H9 (cell line): ENCODE measurements around the gene OS9. TPM values are rescaled to one million over a fixed set of nuclear protein-coding genes. Genes with fewer than 3 reads are reported as not detected.

Experiments
- DNase-seq: peaks from one replicate; pipeline ENCODE4 v3.0.0-alpha.2; 2017
- H2AFZ ChIP-seq: one replicate; pipeline ENCODE4 v1.6.1; 2013; ENCODE audit warnings: mild to moderate bottlenecking, low read length, control low read depth, moderate library complexity
- H2AK5ac ChIP-seq: 2 replicates; pipeline ENCODE4 v1.6.1; 2013; ENCODE audit warnings: low read length, control low read depth, mixed read lengths; ENCODE audit not compliant: insufficient read length
- H2BK120ac ChIP-seq: one replicate; pipeline ENCODE4 v1.6.1; 2013; ENCODE audit warnings: low read depth, mild to moderate bottlenecking, low read length, control low read depth, inconsistent platforms; ENCODE audit not compliant: poor library complexity, severe bottlenecking
- H2BK12ac ChIP-seq: 2 replicates; pipeline ENCODE4 v1.6.1; 2013; ENCODE audit warnings: low read length, control low read depth, mixed read lengths, low read depth; ENCODE audit not compliant: insufficient read length
- H2BK15ac ChIP-seq: 2 replicates; pipeline ENCODE4 v1.6.1; 2013; ENCODE audit warnings: low read depth, low read length, control low read depth
- H2BK20ac ChIP-seq: one replicate; pipeline ENCODE4 v1.6.1; 2013; ENCODE audit warnings: low read depth, mild to moderate bottlenecking, low read length, control low read depth, inconsistent platforms; ENCODE audit not compliant: poor library complexity, severe bottlenecking
- H2BK5ac ChIP-seq: 2 replicates; pipeline ENCODE4 v1.6.1; 2013; ENCODE audit warnings: low read length, control low read depth, mixed read lengths; ENCODE audit not compliant: insufficient read length
- H3K14ac ChIP-seq: 2 replicates; pipeline ENCODE4 v1.6.1; 2013; ENCODE audit warnings: low read length, control low read depth; ENCODE audit not compliant: insufficient read depth
- H3K18ac ChIP-seq: 2 replicates; pipeline ENCODE4 v1.6.1; 2013; ENCODE audit warnings: low read depth, mild to moderate bottlenecking, mixed read lengths, low read length, control low read depth; ENCODE audit not compliant: insufficient read length
- H3K23ac ChIP-seq: 2 replicates; pipeline ENCODE4 v1.6.1; 2013; ENCODE audit warnings: low read length, control low read depth, mixed read lengths, low read depth; ENCODE audit not compliant: insufficient read length
- H3K23me2 ChIP-seq: 2 replicates; pipeline ENCODE4 v1.6.1; 2013; ENCODE audit warnings: low read depth, mild to moderate bottlenecking, mixed read lengths, low read length, control low read depth; ENCODE audit not compliant: insufficient read length, poor library complexity, severe bottlenecking
- H3K27ac ChIP-seq: 2 replicates; pipeline ENCODE4 v1.5.1; 2013; ENCODE audit warnings: low read length, control low read depth, mixed read lengths, low read depth; ENCODE audit not compliant: insufficient read length
- H3K27me3 ChIP-seq: 2 replicates; pipeline ENCODE4 v1.6.1; 2013; ENCODE audit warnings: low read length, control low read depth, inconsistent platforms; ENCODE audit not compliant: insufficient read depth
- H3K4ac ChIP-seq: 2 replicates; pipeline ENCODE4 v1.6.1; 2013; ENCODE audit warnings: low read depth, mild to moderate bottlenecking, control low read depth, inconsistent platforms, low read length, moderate library complexity
- H3K4me1 ChIP-seq: 2 replicates; pipeline ENCODE4 v1.6.1; 2013; ENCODE audit warnings: low read length, control low read depth, inconsistent platforms; ENCODE audit not compliant: insufficient read depth
- H3K4me2 ChIP-seq: 2 replicates; pipeline ENCODE4 v1.6.1; 2013; ENCODE audit warnings: low read length, control low read depth, mixed read lengths; ENCODE audit not compliant: insufficient read length, insufficient read depth
- H3K56ac ChIP-seq: 2 replicates; pipeline ENCODE4 v1.6.1; 2013; ENCODE audit warnings: low read depth, mild to moderate bottlenecking, mixed read lengths, low read length, control low read depth; ENCODE audit not compliant: insufficient read length
- H3K79me1 ChIP-seq: 2 replicates; pipeline ENCODE4 v1.6.1; 2013; ENCODE audit warnings: low read depth, mild to moderate bottlenecking, moderate library complexity, low read length, control low read depth, inconsistent platforms; ENCODE audit not compliant: insufficient read depth, poor library complexity, severe bottlenecking
- H3K79me2 ChIP-seq: 2 replicates; pipeline ENCODE4 v1.6.1; 2013; ENCODE audit warnings: low read length, control low read depth, inconsistent platforms; ENCODE audit not compliant: insufficient read depth
- H3K9ac ChIP-seq: 2 replicates; pipeline ENCODE4 v1.6.1; 2013; ENCODE audit warnings: low read length, control low read depth, mixed read lengths; ENCODE audit not compliant: insufficient read length; ENCODE audit errors: extremely low read depth
- H3K9me3 ChIP-seq: one replicate; pipeline ENCODE4 v1.6.1; 2013; ENCODE audit warnings: low read depth, low read length, inconsistent platforms; ENCODE audit not compliant: control insufficient read depth
- H3T11ph ChIP-seq: one replicate; pipeline ENCODE4 v1.6.1; 2013; ENCODE audit warnings: mild to moderate bottlenecking, low read length, control low read depth, inconsistent platforms
- H4K20me1 ChIP-seq: one replicate; pipeline ENCODE4 v1.6.1; 2013; ENCODE audit not compliant: control insufficient read depth, insufficient read length, insufficient read depth
- H4K5ac ChIP-seq: 2 replicates; pipeline ENCODE4 v1.6.1; 2013; ENCODE audit warnings: low read depth, mild to moderate bottlenecking, mixed read lengths, low read length, control low read depth; ENCODE audit not compliant: insufficient read length
- H4K8ac ChIP-seq: replicated peaks from 2 replicates; pipeline ENCODE4 v1.6.1; 2013; ENCODE audit warnings: low read length, control low read depth, mixed read lengths, low read depth; ENCODE audit not compliant: insufficient read length
- H4K91ac ChIP-seq: 2 replicates; pipeline ENCODE4 v1.6.1; 2013; ENCODE audit warnings: low read depth, mild to moderate bottlenecking, moderate library complexity, mixed read lengths, low read length, control low read depth; ENCODE audit not compliant: insufficient read length
- H3K27ac Mint-ChIP-seq, 3 experiments: 2 replicates in 2 of 3; 3 replicates in 1 of 3; pipeline ENCODE4 v1.8.0; 2020 to 2021; ENCODE audit warnings: mixed read lengths in 3 of 3, mild to moderate bottlenecking in 1 of 3, moderate library complexity in 1 of 3
- H3K27me3 Mint-ChIP-seq: 2 replicates; pipeline ENCODE4 v1.8.0; 2021; ENCODE audit warnings: low read depth, mild to moderate bottlenecking, moderate library complexity, mixed read lengths
- H3K36me3 Mint-ChIP-seq, 3 experiments: 2 replicates in 2 of 3; 3 replicates in 1 of 3; pipeline ENCODE4 v1.8.0; 2020 to 2021; ENCODE audit warnings: low read depth in 3 of 3, mixed read lengths in 3 of 3; ENCODE audit not compliant: insufficient read depth in 1 of 3
- H3K4me1 Mint-ChIP-seq, 2 experiments: 2 replicates each; pipeline ENCODE4 v1.8.0; 2020; ENCODE audit warnings: mixed read lengths in 2 of 2
- H3K4me3 Mint-ChIP-seq, 2 experiments: 2 replicates in 1 of 2; 3 replicates in 1 of 2; pipeline ENCODE4 v1.8.0; 2020 to 2021; ENCODE audit warnings: mild to moderate bottlenecking in 2 of 2, mixed read lengths in 2 of 2, moderate library complexity in 1 of 2
- H3K9me3 Mint-ChIP-seq, 2 experiments: 2 replicates in 1 of 2; 3 replicates in 1 of 2; pipeline ENCODE4 v1.8.0; 2020; ENCODE audit warnings: mild to moderate bottlenecking in 2 of 2, mixed read lengths in 2 of 2, moderate library complexity in 1 of 2
- CTCF ChIP-seq: fragments of 200-600 bp; sonication (generic); conservative IDR thresholded peaks from 3 replicates; pipeline ENCODE4 v1.8.0; 2021; ENCODE audit warnings: antibody characterized with exemption, mild to moderate bottlenecking
- whole genome bisulfite sequencing: extraction: QIAGEN DNeasy Blood & Tissue Kit; methylation state at CpG from one replicate; pipeline ENCODE4 v1.1.7; 2013; ENCODE audit warnings: missing lambda C conversion rate, low lambda C conversion rate, mixed read lengths; ENCODE audit not compliant: insufficient read length; ENCODE audit errors: extremely low coverage; 5-methylcytosine and 5-hydroxymethylcytosine counted together
- total RNA-seq: library from RNA; stranded (reverse); gene quantifications from 2 replicates; pipeline ENCODE4 v1.2.1, GENCODE V29; 2021

OS9 gene
- total RNA-seq, 1 experiment from 2014 or later: 112 TPM

- no peak overlapping the region for H2AFZ ChIP-seq
These were observed 644 bp upstream of the OS9 start for GRCh38 chr12:57693317-57693658.

More at GRCh38 chr12:57693317-57693658, 644 bp upstream of the OS9 start:
- Histone ChIP-seq H3K18ac (no peak overlapping the region), H4K5ac (no peak overlapping the region), H2AK5ac (no peak overlapping the region), H3K79me1 (no peaks in the 10 kb centered on the region), H3K14ac (no peak overlapping the region), H2BK20ac (no peak overlapping the region), H3K9me3 (no peaks in the 10 kb centered on the region), H3K9ac (no peak overlapping the region), H3K27me3 (no peaks in the 10 kb centered on the region), H3K23me2 (peaks cover 4% of the 10 kb centered on the region), H2BK120ac (no peak overlapping the region), H2BK5ac (no peak overlapping the region), H3K4me2 (no peak overlapping the region), H3K23ac (no peak overlapping the region), H4K8ac (no peak overlapping the region), H4K91ac (no peak overlapping the region), H3K79me2 (no peaks in the 10 kb centered on the region), H2BK12ac (no peak overlapping the region), H3T11ph (no peak overlapping the region), H3K4ac (no peak overlapping the region), H3K4me1 (no peaks in the 10 kb centered on the region), H3K56ac (no peak overlapping the region), H2BK15ac (no peak overlapping the region), H4K20me1 (no peaks in the 10 kb centered on the region), H3K27ac (no peak overlapping the region)
- Mint-ChIP-seq H3K4me3 (no peak overlapping the region), H3K27ac (no peak overlapping the region), H3K4me1 (no peaks in the 10 kb centered on the region), H3K36me3 (peaks cover 2 to 20% (median 16%) of the 10 kb centered on the region in 3 experiments; a peak in 6 of 7 replicates), H3K27me3 (peaks cover 11% of the 10 kb centered on the region), H3K9me3 (peaks cover 0 to 4% of the 10 kb centered on the region in 2 experiments; a peak in 4 of 5 replicates)
- TF ChIP-seq CTCF: no peak
- DNase-seq: no peak
- WGBS: no CpG with 5 or more reads among the region's 10 CpGs
